HCT116 (cell line): ENCODE data around the gene TMPRSS13. TPM values are rescaled to one million over a fixed set of nuclear protein-coding genes. Genes with fewer than 3 reads are reported as not detected.

Source experiments
- ATAC-seq: fragments of 200-7000 bp; cut with Tn5 transposase; 2 replicates; pipeline ENCODE4 v1.9.1; 2020; ENCODE audit warnings: mild to moderate bottlenecking, moderate library complexity
- BruUV-seq: library from RNA; stranded (reverse); fragments of 400-500 nt; replicated peaks from 2 replicates; lab custom pipeline; 2021; lab: Mats Ljungman, UMichigan
- CTCF ChIA-PET: fragments of 300-600 bp; sonication (Branson Sonifier 250); formaldehyde crosslinking; loops from one replicate; lab custom pipeline; 2021; ENCODE audit warnings: antibody characterized with exemption; lab: Charles Lee
- POLR2A ChIA-PET: fragments of 300-600, 350-600 bp; sonication (Branson Sonifier 250); formaldehyde crosslinking; loops from one replicate; lab custom pipeline; 2021; ENCODE audit warnings: antibody characterized with exemption; lab: Charles Lee
- RAD21 ChIA-PET, 2 experiments: fragments of 300-600 bp; sonication (Branson Sonifier 250); formaldehyde crosslinking; loops; one replicate each; lab custom pipeline; 2023; ENCODE audit warnings: low total read pairs in 2 of 2; ENCODE audit not compliant: uncharacterized antibody in 2 of 2, unreplicated experiment in 2 of 2, low non-redundant PET in 1 of 2; lab: Charles Lee
- DNase-seq: peaks from one replicate; pipeline ENCODE4 v3.0.0-alpha.2; 2010; ENCODE audit warnings: low read depth, low spot score
- H2AFZ ChIP-seq: fragments of 200-600 bp; shearing (Covaris generic), sonication (generic); 2 replicates; pipeline ENCODE4 v1.6.1; 2017; ENCODE audit warnings: low read depth, mixed run types, mixed read lengths, antibody characterized with exemption, low read length; ENCODE audit not compliant: poor library complexity, severe bottlenecking
- H3K27ac ChIP-seq: 2 replicates; pipeline ENCODE4 v1.5.1; 2012; ENCODE audit warnings: low read depth, low read length
- H3K27me3 ChIP-seq: fragments of 200-600 bp; sonication (generic); 2 replicates; pipeline ENCODE4 v1.6.1; 2016; ENCODE audit warnings: mixed run types, low read length, mixed read lengths; ENCODE audit not compliant: insufficient read depth
- H3K36me3 ChIP-seq, 2 experiments: fragments of 200-500 bp in 1 of 2; fragments of 200-600 bp in 1 of 2; sonication (Bioruptor generic) in 1 of 2; sonication (generic) in 1 of 2; 2 replicates each; pipeline versions ENCODE4 v1.5.1 to v1.6.1; 2014 to 2016; ENCODE audit warnings: low read length in 2 of 2, inconsistent platforms in 1 of 2, mixed read lengths in 1 of 2, mixed run types in 1 of 2; ENCODE audit not compliant: insufficient read depth in 2 of 2, control insufficient read depth in 1 of 2
- H3K4me1 ChIP-seq, 2 experiments: fragments of 200-600 bp in 1 of 2; sonication (generic) in 1 of 2; 2 replicates each; pipeline versions ENCODE4 v1.5.1 to v1.6.1; 2012 to 2017; ENCODE audit warnings: low read length in 2 of 2, inconsistent platforms in 1 of 2, mild to moderate bottlenecking in 1 of 2, mixed read lengths in 1 of 2, mixed run types in 1 of 2, moderate library complexity in 1 of 2; ENCODE audit not compliant: insufficient read depth in 2 of 2, control insufficient read depth in 1 of 2
- H3K4me2 ChIP-seq: fragments of 200-600 bp; sonication (generic); 2 replicates; pipeline ENCODE4 v1.6.1; 2017; ENCODE audit warnings: mixed run types, low read length, mixed read lengths
- H3K4me3 ChIP-seq, 2 experiments: fragments of 200-600 bp in 1 of 2; sonication (generic) in 1 of 2; replicated peaks in 1 of 2; 2 replicates each; pipeline ENCODE4 v1.5.1; 2011 to 2016; ENCODE audit warnings: low read length in 2 of 2, control low read depth in 1 of 2, low read depth in 1 of 2, mild to moderate bottlenecking in 1 of 2, mixed read lengths in 1 of 2, mixed run types in 1 of 2
- H3K79me2 ChIP-seq: fragments of 200-600 bp; sonication (generic); 2 replicates; pipeline ENCODE4 v1.6.1; 2017; ENCODE audit warnings: mild to moderate bottlenecking, mixed run types, low read length, moderate library complexity, mixed read lengths; ENCODE audit not compliant: insufficient read depth
- H3K9ac ChIP-seq: fragments of 200-600 bp; sonication (generic); 2 replicates; pipeline ENCODE4 v1.6.1; 2016; ENCODE audit warnings: low read length, mixed read lengths
- H3K9me2 ChIP-seq: fragments of 200-600 bp; sonication (generic), shearing (Covaris generic); 2 replicates; pipeline ENCODE4 v1.6.1; 2017; ENCODE audit warnings: mixed run types, mild to moderate bottlenecking, moderate library complexity; ENCODE audit not compliant: insufficient read depth
- H3K9me3 ChIP-seq, 2 experiments: fragments of 200-500 bp in 1 of 2; fragments of 200-600 bp in 1 of 2; sonication (Bioruptor generic) in 1 of 2; sonication (generic) in 1 of 2; 2 replicates each; pipeline ENCODE4 v1.6.1; 2014 to 2017; ENCODE audit warnings: low read length in 2 of 2, mixed read lengths in 2 of 2, inconsistent platforms in 1 of 2, low read depth in 1 of 2, mild to moderate bottlenecking in 1 of 2, mixed run types in 1 of 2, moderate library complexity in 1 of 2; ENCODE audit not compliant: control insufficient read depth in 1 of 2, insufficient read depth in 1 of 2
- H4K20me1 ChIP-seq: fragments of 200-600 bp; sonication (generic), shearing (Covaris generic); 2 replicates; pipeline ENCODE4 v1.6.1; 2017; ENCODE audit warnings: mixed run types, mild to moderate bottlenecking, moderate library complexity; ENCODE audit not compliant: insufficient read depth
- ATF3 ChIP-seq: IDR thresholded peaks from 2 replicates; pipeline ENCODE4 v1.6.1; 2012
- CBX3 ChIP-seq: IDR thresholded peaks from 2 replicates; pipeline ENCODE4 v1.6.1; 2012; ENCODE audit warnings: low read depth
- CTCF ChIP-seq, 3 experiments: fragments of 200-600 bp in 1 of 3; sonication (generic) in 1 of 3; IDR thresholded peaks in 2 of 3; conservative IDR thresholded peaks in 1 of 3; 2 replicates each; pipeline ENCODE4 v1.5.1; 2012 to 2017; ENCODE audit warnings: low read depth in 2 of 3, low read length in 2 of 3, antibody characterized with exemption in 1 of 3, borderline replicate concordance in 1 of 3, control low read depth in 1 of 3, mild to moderate bottlenecking in 1 of 3, mixed read lengths in 1 of 3, mixed run types in 1 of 3, moderate library complexity in 1 of 3; ENCODE audit not compliant: insufficient read depth in 1 of 3
- ELF1 ChIP-seq: IDR thresholded peaks from 2 replicates; pipeline ENCODE4 v1.6.1; 2012; ENCODE audit warnings: low read depth, borderline replicate concordance
- EZH2 ChIP-seq: fragments of 200-600 bp; sonication (generic); IDR thresholded peaks from 2 replicates; pipeline ENCODE4 v1.6.1; 2017; ENCODE audit warnings: antibody characterized with exemption, mixed run types
- FOSL1 ChIP-seq: IDR thresholded peaks from 2 replicates; pipeline ENCODE4 v1.6.1; 2012; ENCODE audit warnings: low read depth
- POLR2A ChIP-seq: IDR thresholded peaks from 2 replicates; pipeline ENCODE4 v1.7.0; 2011; ENCODE audit warnings: borderline replicate concordance; ENCODE audit not compliant: insufficient read depth, insufficient read length; ENCODE audit errors: extremely low read depth
- POLR2AphosphoS5 ChIP-seq: IDR thresholded peaks from 2 replicates; pipeline ENCODE4 v1.6.1; 2011; ENCODE audit warnings: mild to moderate bottlenecking, low read depth, low read length, moderate library complexity
- RAD21 ChIP-seq: IDR thresholded peaks from 2 replicates; pipeline ENCODE4 v1.6.1; 2012; ENCODE audit warnings: low read depth, mild to moderate bottlenecking
- REST ChIP-seq: IDR thresholded peaks from 2 replicates; pipeline ENCODE4 v1.6.1; 2012; ENCODE audit warnings: low read depth
- SIN3A ChIP-seq: IDR thresholded peaks from 2 replicates; pipeline ENCODE4 v1.6.1; 2012; ENCODE audit warnings: low read depth
- SP1 ChIP-seq: IDR thresholded peaks from 2 replicates; pipeline ENCODE4 v1.6.1; 2012; ENCODE audit warnings: low read depth
- YY1 ChIP-seq: IDR thresholded peaks from 2 replicates; pipeline ENCODE4 v1.6.1; 2011; ENCODE audit warnings: low read length, low read depth, moderate library complexity, mild to moderate bottlenecking; ENCODE audit not compliant: insufficient replicate concordance; ENCODE audit errors: extremely low read depth
- ZBTB33 ChIP-seq: IDR thresholded peaks from 2 replicates; pipeline ENCODE4 v1.6.1; 2011; ENCODE audit warnings: mild to moderate bottlenecking, low read length, moderate library complexity; ENCODE audit not compliant: insufficient replicate concordance; ENCODE audit errors: extremely low read depth
- ZFX ChIP-seq: fragments of 450-650 bp; IDR thresholded peaks from 2 replicates; pipeline ENCODE4 v1.6.1; 2017
- intact Hi-C: fragments of 100-400 bp; cut with micrococcal nuclease; formaldehyde crosslinking; loops from 2 replicates; pipeline ENCODE4 v1.10.0; 2022
- total RNA-seq: library from RNA; stranded (reverse); gene quantifications from one replicate; pipeline ENCODE4 v1.2.1, GENCODE V29; 2021; ENCODE audit not compliant: unreplicated experiment

Gene TMPRSS13
- total RNA-seq, 1 experiment from 2014 or later, result 0.52 TPM

GRCh38 chr11:117950301-117950700, 21.1 kb upstream of the TMPRSS13 start:
- no peaks in the 10 kb centered on the region for H3K36me3 ChIP-seq
- peaks cover 3 to 13% of the 10 kb centered on the region in 2 experiments; a peak in 3 of 4 replicates for H3K4me1 ChIP-seq
- H2AFZ ChIP-seq, result no peak overlapping the region
- intact Hi-C loops, result no loop called here
- H3K4me3 ChIP-seq, result no peak overlapping the region
- H3K4me2 ChIP-seq, result no peak overlapping the region
- ChIA-PET CTCF (interaction anchor here (1.2 kb wide), 1 partner anchor 102 kb away, joined by 3 read pairs; no protein-coding TSS in a partner anchor), POLR2A (no interaction called here), RAD21 (interaction anchor here in 1 of 2 experiments (0.6 kb wide), 1 partner anchor 141 kb away, joined by 3 read pairs; no protein-coding TSS in a partner anchor)
- TF ChIP-seq YY1 (no peak), EZH2 (no peak), POLR2A (no peak), SIN3A (no peak), ZFX (no peak), CBX3 (no peak), POLR2AphosphoS5 (no peak), ATF3 (no peak), CTCF (IDR thresholded peaks at IDR 0.05 in 2 of 3, conservative IDR thresholded peaks at IDR 0.05 in 1 of 3; ENCODE audit: borderline replicate concordance in 1 of 3, insufficient read depth in 1 of 3, low read depth in 2 of 3, low read length in 2 of 3) (no peak), REST (no peak), FOSL1 (no peak), ZBTB33 (no peak), RAD21 (no peak), SP1 (no peak), ELF1 (no peak)
- H3K9me2 ChIP-seq, result no peaks in the 10 kb centered on the region
- no peaks in the 10 kb centered on the region for H4K20me1 ChIP-seq
- H3K79me2 ChIP-seq, result no peaks in the 10 kb centered on the region
- H3K9ac ChIP-seq, result no peak overlapping the region
- no peak for DNase-seq
- no peak overlapping the region for H3K27ac ChIP-seq
- H3K9me3 ChIP-seq, result no peaks in the 10 kb centered on the region
- ATAC-seq, result no peak
- no peaks in the 10 kb centered on the region for H3K27me3 ChIP-seq
- BruUV-seq, result no TSS peak
